Activated effector memory CD4-positive, alpha-beta T cell treated with anti-CD3 and anti-CD28 coated beads, Interleukin-2, amount 50 U/mL, for 16 hours (primary cell): Measurements from ENCODE around the gene CHST14.
A peak's percentile ranks its signal among the peaks of the same experiment; 100 is the strongest.

Experiments used
- DNase-seq: peaks from one replicate; pipeline ENCODE4 v3.0.0-alpha.2; 2020

Gene CHST14

DNA sequence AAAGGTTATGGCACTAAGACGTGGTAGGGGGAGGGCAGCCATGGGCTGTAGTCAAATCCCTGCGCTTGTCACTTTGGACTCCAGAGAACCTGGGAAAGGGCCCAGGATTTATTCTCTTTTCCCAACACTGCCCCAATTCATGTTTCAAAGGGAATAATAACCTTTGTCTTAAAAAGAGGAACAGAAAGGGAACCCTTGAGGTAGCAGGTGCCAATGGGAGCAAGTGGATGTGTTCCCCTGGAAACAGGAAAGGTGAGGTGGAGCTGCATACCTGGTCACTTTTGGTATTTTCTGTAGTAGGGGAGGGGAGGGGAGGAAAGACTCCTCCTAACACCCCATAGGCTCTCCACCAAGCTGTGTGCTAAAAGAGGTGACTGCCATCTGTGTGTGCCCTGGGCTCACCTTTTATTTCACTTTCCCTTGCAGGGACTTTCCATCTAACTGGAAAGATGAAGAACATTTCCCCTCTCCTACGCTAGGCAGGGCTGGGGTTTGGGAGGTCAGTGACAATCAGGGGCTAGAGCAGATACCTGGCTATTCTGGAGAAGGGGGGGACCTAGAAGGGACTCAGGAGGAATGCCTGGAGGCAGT, 6.1 kb upstream of the CHST14 start:
- no peak for DNase-seq

DNA sequence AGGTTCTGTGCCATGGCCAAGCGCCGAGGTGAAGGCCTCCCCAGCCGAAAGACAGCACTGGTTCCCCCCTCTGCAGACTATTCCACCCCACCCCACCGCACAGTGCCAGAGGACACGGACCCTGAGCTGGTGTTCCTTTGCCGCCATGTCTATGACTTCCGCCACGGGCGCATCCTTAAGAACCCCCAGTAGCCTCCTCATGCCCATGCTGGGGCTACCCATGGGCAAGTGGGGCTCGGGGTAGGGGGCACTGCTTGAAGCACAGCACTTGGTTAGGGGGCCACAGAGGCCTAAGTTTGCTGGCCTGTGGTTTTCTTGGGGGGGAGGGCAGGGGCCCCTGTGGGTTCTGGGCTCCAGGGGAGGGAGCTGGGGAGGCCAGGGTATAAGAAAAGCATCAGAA, 4.8 kb upstream of the CHST14 start:
- DNase-seq: no peak

DNA sequence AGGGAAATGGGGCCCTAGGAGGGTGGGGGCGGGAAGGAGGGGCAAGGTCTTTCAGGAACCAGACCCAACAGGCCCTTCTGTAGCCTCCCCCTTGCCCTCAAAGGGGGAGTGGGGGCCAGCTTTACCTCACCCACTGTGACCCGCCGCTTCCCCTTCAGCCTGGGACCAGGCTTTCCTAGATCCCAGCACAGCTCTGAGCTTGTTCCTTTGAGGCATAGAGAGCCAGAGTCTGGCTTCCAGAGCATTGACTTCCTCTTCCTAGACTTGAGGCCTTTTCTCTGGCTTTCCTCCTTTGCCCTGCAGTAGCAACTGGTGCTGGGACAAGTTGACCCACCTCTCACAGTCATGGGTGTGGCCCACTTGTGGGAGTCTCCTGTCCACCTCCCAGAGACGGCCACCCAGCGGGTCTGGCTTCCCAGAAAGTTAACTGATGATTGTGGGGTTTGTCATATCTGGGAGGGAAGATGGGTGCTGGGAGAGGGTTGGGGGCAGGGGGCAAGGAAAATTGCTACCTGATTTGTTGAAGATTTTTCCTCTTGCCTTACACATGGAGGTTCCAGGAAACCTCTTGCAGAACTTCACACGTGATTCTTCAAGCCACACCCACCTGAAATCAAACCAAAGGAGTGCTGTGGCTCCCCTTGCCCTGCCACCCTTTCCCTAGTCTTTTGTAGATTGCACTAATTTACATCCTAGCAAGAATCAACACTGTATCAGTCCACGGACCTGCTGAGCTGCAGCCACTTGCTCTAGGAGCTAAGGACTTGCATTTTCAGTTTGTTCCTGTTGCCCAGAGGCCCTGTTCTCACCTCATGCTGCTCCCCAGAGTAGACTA, 4.1 kb upstream of the CHST14 start:
- no peak for DNase-seq

DNA sequence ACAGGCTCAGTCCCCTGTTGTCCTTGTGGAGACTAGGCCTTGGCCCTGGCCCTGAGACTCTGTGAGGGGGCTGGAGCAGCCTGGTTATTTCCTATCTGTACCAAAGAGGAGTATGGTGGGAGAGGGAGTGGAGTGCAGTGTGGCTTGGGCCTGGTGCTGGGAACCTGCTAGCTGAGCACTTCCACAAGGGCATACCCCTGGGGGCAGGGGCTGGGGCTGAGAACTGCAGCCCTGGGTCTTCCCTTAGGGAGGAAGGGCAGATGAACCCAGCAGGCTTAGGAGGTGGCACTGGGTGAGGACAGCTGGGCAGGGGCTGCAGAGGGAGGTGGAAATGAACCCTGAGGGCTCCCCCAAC, 3.5 kb upstream of the CHST14 start:
- no peak for DNase-seq

DNA sequence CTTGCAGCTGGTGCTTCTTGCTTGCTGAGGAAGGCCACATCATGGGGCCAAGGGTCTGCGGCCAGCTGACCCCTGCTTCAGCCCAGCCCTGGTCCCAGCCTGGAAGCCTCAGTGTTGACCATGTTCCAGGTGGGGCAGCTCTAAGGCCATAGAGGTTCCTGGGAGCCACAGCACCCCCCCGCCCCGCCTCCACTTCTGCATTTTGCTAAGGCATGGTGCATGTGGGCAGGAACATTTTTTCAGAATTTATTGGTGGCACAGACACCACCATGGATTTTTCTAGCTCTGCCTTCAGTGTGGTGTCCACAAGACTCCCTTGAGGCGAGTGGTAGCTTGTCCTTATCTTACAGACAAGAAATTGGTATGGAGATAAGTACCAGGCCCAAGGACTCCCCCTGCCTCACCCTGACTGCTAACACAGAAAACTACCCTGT, 1.9 kb upstream of the CHST14 start:
- DNase-seq: no peak

DNA sequence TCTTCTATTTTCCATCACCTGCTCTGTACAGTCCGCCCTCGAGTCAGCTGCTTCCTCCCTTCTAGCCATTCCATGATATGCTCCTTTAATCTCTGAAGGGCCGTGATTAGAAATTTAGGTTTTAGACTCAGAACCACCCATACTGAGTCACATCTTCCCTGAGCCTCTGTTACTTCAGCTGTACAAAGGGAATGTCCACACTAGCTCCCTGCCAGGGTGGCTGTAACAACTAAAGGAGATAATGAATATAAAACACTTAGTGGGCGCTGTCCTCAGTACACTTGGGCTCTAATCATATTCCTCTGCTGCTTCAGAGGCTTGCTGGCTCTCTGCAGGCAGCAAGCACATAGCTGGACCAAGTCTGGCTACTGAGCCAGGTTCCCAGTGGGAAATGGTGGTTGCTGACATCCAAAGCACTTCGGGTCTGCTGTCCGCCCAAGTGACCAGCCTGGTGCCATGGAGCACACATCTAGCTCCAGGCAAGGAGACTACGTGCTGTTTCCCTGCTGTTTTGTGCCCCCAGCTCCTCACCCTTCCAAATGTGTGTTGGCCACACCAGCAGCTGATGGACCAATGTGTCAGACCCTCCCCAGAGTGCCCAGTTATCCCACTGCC, 901 bp upstream of the CHST14 start:
- DNase-seq: no peak

DNA sequence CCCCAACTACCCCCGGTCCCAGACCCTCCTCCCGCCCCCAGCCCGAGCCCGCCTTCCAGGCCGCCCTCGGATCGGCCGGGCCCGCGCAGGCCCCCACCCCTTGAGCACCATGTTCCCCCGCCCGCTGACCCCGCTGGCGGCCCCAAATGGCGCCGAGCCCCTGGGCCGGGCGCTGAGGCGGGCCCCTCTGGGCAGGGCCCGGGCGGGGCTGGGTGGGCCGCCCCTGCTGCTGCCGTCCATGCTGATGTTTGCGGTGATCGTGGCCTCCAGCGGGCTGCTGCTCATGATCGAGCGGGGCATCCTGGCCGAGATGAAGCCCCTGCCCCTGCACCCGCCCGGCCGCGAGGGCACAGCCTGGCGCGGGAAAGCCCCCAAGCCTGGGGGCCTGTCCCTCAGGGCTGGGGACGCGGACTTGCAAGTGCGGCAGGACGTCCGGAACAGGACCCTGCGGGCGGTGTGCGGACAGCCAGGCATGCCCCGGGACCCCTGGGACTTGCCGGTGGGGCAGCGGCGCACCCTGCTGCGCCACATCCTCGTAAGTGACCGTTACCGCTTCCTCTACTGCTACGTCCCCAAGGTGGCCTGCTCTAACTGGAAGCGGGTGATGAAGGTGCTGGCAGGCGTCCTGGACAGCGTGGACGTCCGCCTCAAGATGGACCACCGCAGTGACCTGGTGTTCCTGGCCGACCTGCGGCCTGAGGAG, 472 bp downstream of the CHST14 start:
- DNase-seq: peak; percentile 67

DNA sequence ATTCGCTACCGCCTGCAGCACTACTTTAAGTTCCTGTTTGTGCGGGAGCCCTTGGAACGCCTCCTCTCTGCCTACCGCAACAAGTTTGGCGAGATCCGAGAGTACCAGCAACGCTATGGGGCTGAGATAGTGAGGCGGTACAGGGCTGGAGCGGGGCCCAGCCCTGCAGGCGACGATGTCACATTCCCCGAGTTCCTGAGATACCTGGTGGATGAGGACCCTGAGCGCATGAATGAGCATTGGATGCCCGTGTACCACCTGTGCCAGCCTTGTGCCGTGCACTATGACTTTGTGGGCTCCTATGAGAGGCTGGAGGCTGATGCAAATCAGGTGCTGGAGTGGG, 995 bp downstream of the CHST14 start:
- peak; percentile 68 for DNase-seq

DNA sequence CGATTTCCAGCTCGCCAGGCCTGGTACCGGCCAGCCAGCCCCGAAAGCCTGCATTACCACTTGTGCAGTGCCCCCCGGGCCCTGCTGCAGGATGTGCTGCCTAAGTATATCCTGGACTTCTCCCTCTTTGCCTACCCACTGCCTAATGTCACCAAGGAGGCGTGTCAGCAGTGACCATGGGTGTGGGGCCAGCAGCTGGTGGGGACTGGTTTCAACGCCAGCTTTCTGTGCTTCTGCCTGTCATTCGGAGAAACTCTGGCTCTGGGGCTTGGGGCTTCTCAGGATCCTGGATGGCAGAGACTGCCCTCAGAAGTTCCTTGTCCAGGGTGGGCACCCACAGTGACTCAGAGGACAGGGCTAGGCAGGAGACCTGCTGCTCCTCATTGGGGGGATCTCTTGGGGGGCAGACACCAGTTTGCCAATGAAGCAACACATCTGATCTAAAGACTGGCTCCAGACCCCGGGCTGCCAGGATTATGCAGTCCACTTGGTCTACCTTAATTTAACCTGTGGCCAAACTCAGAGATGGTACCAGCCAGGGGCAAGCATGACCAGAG, 1.5 kb downstream of the CHST14 start:
- no peak for DNase-seq

DNA sequence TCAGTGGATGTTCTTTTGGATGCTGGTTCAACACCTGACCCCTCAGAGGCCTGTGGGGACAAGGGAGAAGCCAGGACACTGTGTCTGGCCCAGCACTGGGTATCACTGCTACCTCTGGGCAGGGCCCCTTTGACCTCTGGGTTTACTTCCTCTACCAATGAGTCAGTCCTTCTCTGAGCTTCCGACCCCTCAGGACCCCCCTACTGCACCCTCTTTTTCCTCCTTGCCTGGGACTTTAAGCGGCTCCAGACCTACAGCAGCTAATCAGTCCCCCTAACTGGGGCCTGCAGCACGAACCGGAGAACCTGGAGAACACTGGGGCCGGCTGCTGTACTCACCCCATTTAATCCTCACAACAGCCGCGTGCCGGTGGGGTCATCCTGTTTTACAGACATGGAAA, 3.8 kb downstream of the CHST14 start:
- no peak for DNase-seq

DNA sequence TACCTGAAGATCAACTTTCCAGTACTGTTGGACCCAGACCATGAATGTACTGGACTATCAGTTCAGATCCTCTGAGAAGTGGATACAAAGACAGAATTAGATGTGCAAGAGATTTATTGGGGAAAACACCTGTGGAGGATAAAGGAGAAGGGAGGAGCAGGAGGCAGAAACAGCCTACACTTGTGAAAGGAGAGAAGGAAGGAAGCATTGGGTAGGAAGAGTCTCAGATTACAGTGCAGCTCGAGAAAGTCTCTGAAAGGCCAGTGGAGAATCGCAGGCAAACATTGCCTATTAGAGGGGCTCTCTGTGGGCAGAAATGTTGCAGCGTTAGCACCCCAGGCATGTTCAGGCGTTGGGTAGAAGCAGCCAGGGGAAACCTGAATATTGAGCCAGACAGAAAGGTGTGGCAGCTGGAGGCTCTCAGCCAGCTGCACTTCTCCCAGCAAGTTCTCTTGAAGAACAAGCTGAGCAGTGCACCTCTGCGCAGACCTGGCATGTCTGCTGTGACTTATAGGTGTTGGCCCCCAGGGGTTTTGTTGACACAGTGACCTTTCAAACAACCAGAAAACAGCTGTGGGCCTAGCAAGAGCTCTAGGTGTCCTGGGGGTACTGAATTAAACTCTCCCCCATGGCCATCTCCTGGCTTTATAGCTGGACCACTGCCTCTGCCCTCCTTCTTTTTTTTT, 7.0 kb downstream of the CHST14 start:
- DNase-seq: no peak

DNA sequence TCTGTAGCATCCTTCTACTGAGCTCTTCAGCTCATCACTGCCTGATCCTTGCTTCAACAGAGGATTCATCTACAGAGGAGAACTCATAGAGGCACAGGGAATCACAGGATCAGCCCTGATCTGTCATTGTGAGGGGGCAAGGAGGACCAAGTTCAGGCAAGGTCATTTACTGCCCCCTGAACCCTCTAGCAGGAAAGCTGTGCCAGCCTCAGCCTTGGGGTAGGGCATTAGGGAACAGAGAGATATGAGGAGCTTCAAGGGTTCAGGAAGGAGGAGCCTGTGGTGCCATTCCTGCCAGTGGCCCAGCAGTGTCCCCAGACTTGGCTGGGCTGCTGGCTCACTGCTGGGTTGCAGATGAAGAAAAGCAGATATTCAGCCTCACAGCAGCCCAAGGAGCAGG, 8.2 kb downstream of the CHST14 start:
- DNase-seq: no peak

DNA sequence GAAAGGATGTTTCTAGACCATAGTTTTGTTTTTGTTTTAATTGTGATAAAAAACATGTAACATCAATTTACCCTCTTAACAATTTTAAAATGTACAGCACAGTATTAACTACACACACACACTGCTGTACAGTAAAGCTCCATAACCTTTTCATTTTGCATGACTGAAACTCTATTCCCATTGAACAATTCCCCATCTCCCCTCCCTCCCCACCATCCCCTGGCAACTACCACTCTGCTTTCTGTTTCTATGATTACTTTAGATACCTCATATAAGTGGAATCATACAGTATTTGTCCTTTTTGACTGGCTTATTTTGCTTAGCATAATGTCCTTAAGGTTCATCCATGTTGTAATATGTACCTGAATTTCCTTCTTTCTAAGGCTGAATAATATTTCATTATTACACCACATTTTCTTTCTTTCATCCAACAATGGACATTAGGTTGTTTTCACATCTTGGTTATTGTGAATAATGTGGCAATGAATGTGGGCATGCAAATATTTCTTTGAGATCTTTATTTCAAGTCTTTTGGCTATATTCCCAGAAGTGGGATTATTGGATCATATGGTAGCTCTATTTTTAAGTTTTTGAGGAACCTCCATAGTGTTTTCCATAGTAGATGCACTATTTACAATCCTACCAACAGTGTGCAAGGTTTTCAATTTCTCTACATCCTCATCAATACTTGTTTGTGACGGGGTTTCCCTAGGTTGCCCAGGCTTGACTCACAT, 10.7 kb downstream of the CHST14 start:
- no peak for DNase-seq

DNA sequence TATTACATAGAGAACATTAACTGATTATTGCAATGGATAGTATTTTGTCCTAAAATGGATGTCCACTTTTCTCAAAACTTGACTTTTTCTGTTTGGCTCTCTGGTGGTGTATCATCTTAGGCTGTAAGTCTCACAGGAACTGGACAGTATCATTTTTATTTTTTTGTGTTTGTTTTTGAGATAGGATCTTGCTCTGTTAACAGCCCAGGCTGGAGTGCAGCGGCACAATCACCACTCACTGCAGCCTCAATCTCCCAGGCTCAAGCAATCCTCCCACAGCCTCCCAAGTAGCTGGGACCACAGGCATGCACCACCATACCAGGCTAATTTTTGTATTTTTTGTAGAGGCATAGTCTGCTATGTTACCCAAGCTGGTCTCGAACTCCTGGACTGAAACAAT, 13.1 kb downstream of the CHST14 start:
- DNase-seq: no peak

DNA sequence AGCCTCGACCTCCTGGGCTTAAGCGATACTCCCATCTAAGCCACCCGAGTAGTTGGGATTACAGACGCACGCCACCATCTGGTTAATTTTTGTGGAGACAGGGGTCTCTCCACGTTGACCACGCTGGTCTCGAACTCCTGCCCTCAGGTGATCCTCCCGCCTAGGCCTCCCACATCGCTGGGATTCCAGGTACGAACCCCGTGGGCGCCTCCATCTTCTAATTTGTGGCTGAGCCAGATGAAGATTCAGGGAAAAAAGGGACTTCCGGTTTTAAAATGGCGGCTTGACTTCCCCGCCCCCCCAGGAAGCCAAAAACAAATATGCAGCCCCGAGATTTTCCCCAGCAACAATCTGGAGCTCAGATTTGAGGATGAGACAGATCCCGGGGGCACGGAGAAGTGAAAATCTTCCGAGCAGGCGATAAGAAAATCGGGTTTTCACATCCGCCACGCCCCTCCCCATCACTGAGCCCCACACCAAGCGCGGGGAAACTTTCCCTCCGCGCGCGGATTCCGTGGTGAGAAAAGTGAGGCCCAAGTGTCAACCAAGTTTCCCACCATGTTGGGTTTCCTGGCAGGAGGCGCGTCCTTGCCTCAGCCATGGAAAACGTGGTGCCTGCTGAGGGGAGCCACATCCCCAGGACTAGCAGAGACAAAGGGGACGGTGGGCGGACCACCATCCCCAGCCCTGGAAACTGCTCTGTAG, 15.4 kb downstream of the CHST14 start:
- no peak for DNase-seq

DNA sequence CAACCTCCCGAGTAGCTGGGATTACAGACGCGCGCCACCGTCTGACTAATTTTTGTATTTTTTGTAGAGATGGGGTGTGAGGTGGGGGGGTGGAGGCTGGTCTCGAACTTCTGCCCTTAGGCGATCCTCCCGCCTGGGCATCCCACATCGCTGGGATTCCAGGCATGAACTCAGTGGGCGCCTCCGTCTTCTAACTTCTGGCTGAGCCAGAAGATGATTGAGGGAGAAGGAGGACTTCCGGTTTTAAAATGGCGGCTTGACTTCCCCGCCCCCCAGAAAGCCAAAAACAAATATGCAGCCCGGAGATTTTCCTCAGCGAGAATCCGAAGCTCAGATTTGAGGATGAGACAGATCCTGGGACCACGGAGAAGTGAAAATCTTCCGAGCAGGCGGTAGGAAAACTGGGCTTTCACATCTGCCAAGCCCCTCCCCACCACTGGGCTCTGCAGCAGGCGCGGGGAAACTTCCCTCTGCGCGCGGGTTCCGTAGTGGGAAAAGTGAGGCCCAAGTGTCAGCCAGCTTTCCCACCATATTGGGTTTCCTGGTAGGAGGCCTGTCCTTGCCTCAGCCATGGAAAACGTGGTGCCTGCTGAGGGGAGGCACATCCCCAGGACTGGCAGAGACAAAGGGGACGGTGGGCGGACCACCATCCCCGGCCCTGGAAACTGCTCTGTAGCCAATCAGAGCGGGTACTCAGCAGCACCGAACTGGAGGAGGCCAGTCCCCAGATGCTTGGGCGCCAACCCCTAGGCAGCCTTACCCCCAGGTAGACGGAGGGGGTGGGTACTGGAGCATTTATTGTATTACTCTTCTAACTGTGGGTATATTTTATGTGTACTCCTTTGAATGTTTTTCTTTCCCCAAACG, 17.3 kb downstream of the CHST14 start:
- no peak for DNase-seq

DNA sequence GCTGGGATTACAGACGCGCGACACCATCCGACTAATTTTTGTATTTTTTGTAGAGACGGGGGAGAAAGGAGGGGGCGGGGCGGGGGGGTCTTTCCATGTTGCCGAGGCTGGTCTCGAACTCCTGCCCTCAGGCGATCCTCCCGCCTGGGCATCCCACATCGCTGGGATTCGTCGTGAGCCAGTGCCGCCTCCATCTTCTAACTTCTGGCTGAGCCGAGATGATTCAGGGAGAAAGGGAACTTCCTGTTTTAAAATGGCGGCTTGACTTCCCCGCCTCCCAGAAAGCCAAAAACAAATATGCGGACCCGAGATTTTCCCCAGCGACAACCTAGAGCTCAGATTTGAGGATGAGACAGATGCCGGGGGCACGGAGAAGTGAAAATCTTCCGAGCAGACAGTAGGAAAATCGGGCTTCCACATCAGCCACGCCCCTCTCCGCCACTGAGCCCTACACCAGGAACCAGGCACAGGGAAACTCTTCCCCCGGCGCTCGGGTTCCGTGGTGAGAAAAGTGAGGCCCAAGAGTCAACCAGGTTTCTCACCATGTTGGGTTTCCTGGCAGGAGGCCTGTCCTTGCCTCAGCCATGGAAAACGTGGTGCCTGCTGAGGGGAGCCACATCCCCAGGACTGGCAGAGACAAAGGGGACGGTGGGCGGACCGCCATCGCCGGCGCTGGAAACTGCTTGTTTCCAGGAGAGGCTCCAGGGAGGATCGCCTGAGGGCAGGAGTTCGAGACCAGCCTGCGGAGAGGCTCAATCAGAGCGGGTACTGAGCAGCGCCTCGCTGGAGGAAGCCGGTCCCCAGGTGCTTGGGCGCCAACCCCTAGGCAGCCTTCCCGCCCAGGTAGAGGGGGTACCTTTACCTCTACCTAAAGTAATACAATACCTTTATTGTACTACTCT, 18.7 kb downstream of the CHST14 start:
- DNase-seq: no peak

DNA sequence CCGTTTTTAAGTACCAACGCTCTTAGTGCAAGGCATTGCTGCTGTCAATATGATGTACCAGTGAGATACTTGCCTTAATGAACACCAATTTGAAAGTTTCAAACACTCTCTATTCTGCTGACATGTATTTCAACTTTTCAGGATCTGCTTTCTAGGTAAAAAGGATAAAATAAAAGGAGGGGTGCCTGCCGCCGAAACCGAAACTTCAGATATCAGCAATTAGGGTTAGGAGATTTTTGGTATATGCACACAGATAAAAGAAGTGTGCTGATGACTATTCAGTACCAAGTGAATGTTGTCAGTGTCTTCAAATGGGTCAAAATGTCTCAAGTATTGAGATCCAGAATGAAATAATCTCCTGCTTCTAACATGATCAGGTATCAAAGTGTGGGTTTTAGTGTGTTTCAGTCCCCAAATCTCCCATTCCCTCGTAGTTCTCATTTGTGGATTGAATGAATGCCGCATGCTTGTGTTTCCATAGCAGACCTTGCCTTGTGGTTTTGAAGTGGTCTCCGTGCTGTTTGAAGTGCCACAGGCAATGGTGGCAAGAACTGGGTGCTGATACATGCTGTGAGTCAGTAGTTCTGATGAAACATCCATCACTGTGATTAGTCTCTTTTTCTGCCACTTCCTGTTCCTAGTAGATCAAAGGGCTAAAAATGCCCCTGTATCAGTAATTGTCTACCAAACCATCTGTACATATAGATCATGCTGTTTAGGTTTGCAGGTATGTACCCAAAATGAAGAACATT, 22.5 kb downstream of the CHST14 start:
- peak; percentile 86 for DNase-seq

DNA sequence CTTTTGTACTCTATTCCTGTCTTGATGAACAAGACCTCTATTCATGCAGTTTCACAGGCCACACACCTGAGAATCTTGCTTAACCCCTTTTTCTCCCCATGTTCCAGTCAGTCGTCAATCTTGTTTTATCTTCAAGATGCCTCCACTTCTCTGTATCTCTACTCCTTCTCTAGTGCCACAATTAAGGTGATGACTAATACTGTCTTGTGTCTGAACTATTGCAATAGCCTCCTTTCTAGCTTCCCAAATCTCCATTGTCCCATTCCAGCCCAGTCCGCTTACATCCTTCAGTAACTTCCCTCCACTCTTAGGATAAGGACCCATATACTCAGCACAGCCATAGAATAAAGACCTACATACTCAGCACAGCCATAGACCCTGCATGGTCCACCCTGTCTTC, 24.7 kb downstream of the CHST14 start:
- DNase-seq: no peak
